ENCODE results near the gene CD52.
A peak's percentile ranks its signal among the peaks of the same experiment; 100 is the strongest.
"Not testable (repeated sequence)": the region's sequence is repeated elsewhere in the genome, so short reads cannot be mapped to it uniquely, and the experiment has no call there.

Gene CD52

DNA sequence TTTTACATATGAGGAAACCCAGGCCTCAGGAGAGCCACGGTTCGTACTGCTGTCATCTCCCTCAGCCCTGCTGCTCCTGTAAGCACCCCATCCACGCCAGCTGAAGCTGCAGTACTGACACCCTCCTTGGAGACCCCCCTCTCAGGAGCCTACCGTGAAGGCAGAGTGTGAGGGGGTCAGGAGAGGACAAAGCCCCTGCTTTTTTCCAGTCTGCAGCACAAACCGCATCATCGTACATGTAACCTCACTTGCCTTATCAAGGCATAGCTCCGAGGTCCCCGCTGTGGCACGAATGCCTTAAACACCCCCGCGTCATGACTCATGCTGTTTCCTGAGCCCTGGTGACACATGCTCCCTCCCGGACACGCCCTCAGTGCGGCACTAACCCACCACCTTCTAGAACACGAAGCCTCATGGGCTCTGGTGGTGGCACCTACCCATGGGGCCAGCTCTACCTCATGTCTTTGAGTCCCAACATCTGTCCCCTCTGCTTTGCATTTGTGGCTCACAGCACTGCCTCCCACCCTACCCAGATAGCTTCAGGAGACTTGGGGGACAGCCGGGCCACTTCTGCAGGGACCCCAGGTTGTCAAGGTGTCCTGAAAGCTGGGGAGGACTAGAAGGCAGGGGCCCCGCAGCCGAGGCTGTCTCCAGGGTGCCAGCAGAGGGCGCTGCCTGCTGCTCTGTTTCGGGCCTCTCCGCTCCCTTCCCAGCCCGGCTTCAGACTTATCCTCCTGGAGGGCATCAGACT, 33.0 kb upstream of the CD52 start:
- peak; percentile 91 for DNase-seq

DNA sequence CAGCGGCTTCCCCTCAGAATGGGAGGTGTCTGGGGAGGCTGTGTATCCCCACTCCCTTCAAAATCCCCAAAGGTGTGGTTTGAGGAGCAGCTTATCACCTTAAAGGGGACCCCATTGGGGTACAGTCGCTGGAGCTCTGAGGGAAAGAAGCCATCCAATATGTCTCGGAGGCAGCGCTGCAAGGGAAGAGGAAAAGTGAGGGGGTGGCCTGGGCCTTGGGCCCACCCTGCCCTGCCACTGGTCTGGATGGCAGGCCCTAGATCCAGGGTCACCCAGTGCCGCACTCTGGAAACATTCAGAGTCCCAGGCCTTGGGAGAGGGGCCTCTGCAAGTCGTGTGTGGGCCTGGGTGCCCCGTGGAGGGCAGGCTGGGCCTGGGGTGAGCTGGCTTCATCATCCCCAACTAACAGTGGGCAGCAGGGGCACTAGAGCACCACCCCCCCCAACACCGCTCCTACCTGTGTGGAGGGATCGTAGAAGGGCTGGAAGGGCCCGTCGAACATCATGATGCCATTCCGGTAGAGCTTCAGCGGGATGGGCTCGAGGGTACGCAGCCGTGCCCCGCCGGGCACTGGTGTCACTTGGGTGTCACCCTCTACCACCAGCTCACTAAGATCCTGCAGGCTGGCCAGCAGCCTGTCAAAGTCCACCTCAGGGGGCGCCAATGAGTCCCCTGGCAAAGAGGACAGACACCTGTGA, 32.2 kb upstream of the CD52 start:
- peak; percentile 54 to 59 for DNase-seq

DNA sequence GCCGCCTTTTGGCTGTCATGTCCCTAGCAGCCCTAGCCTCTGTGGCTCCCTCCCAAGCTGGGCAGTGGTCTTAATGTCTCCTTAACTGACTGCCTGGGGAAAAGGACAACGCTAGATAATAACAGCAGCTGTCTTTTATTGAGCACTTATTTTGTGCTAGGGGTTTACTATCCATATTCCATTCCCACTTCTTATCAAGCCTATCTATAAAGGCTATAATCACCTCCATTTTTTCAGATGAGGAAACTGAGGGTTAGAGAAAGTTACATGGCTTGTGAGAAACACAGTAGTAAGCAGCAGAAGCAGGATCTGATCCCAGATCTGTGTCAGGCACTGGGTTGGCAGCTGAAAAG, 31.7 kb upstream of the CD52 start:
- no peak for DNase-seq

DNA sequence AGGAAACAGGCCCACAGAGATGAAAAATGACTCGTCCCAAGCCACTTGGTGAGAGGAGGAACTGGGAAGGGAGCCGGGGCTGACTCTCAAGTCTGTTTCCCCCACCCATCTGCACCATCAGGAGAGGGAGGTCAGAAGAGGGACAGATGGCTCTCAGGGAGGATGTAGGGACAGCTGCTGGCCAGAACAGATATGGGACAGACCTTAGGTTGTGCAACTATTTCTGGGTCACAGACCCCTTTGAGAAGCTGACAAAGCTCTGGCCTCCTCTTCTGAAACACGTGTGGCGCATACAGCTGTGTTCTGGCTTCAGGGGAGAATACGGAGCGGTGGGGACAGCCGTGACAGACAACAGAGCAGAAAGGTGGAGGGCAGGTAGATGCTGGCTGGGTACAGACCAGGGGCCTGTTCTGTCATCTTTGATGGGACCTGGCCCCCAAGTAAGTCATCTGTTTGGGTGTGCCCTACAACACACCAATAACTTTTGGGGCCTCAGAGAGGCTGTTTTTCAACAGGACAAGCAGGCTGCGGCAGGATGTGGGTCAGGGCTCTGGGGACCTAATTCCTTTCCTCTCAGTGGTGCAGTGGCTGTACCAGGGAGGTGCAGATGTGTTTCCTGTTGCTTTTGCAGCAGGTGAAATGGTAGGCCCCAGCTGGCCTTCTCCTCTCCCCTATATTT, 30.6 kb upstream of the CD52 start:
- DNase-seq, result peak in 1 of 2 donors; percentile 48

DNA sequence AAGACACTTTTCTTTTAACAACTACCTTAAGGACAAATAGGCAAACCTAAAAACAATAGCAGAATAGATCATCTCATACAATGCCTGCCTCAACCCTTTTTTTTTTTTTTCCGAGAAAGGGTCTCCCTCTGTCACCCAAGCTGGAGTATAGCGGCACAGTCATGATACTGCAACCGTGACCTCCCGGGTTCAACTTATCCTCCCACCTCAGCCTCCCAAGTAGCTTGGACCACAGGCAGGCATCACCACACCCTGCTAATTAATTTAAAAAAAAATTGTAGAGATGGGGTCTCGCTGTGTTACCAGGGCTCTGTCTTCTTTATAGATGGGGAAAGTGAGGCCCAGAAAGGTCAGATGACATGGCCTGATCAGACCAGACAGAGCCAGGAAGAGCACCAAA, 29.9 kb upstream of the CD52 start:
- no peak for DNase-seq

DNA sequence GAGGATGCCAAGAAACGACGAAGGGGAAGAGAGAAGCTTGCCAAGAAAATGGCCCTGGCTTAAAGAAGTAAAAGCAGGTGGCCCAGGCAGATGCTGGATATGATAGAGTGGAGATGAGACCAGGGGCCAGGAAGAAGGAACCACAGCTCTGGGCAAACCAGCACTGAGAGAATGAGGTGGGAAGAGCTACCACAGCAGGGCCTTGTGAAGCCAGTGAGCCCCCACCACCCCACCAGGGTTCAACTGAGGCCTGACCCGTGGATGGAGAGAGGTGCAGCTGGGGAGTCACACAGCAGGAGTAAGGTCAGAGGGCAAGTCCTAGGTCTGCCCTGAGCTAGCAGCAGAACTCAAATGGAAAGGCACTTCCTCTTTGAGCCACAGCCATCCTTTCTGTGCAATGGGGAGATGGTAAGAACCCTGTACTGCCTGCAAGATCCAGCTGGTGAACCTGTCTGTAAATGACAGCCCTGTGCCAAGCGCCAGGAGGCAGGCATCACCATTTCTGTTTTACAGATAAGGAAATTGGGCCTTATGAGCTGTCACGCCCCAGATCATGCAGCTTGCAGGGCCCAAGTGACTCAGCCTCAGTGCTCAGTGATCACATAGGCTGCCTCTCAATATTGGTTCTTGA, 29.3 kb upstream of the CD52 start:
- peak; percentile 51 to 54 for DNase-seq

DNA sequence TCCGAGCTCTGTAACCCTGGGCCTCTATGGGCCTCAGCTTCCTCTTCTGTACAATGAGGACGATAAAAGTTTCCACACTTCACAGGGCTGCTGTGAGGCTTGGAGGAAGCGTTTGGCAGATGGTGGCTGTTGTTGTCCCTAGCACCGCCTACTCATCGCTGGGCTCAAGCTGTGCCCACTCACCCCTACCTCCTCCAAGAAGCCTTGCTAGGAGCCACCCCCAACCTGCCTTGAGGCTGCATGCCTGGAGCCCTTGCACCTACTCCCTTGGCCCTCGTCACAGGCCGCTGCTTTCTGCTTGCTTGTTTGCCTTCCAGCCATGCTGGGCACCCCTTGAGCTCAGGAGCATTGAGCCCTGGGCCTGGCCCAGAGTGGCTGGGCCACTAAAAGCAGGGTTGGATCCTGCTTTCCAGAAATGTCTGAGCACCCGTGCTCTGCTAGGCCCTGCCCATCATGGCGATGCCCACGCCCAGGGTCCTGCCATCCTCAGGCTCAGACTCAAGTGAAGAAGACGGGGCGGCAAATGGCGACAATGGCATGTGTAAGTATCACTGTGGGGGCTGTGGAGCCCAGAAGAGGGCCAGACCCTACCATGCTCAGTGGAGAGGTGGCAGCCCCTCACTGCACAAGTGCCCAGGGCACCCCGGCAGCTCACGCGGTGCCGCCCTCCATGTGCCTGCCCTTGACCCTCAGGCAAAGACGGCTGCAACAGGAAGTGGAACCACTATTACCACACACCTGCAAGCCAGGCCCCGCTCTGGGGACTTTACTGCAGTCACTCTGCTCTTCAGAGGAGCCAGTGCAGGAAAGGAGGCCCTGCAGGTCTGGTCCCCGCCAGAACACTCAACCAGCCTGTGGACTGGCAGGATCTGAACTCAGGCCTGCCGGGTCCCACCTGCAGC, 28.3 kb upstream of the CD52 start:
- DNase-seq, result no peak

DNA sequence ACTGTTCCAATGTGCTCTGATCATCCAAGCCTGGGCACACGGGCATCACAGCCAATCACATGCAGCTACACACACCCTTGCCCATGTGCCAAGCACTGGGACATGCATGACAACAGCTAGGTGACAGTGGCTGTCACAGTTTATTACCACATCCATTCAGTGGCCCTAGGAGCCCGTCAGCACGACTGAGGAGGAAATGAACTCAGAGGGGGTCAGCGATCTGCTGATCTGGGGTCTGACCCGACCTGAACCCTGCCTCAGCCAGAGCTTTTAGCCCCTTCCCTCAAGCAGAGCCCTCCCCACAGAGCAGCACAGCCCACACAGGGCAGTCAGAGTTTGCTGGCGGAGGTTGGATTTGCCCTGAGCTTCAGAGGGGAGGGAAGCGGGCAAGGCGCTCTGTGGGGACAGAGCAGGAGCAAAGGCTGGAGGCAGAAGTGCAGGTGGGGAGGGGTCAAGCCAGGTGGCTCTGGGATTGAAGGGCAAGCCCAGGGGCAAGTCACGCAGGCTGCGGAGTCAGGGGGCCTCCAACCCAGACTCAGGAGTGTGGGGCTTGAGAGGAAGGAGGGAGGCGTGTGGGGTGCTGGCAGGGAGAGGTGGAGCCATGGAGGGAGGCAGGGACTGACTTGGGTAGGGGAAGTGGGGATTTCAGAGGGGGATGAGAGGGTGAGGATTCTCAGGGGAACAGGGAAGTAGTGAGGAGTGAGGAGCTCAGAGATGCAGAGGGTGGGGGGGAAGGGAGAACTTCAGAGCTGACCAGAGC, 27.5 kb upstream of the CD52 start:
- DNase-seq, result no peak

DNA sequence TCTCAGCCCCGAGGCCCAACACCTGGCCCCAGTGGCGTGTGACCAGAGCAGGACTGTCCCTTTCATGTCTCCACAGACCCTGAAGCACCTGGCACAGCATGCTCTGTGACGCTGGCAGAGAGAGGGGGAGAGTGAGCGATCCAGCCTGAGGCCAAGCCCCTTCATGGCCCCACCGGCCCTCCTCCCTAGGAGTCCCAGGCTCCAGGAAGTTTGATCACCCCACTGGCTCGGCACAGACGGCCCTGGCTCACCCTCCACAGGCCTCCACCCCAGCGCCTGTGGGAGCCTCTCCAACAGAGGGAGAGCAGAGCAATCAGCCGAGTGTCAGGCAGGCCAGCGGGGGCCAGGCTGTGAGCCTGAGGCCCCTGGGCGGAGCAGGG, 26.9 kb upstream of the CD52 start:
- DNase-seq, result no peak

DNA sequence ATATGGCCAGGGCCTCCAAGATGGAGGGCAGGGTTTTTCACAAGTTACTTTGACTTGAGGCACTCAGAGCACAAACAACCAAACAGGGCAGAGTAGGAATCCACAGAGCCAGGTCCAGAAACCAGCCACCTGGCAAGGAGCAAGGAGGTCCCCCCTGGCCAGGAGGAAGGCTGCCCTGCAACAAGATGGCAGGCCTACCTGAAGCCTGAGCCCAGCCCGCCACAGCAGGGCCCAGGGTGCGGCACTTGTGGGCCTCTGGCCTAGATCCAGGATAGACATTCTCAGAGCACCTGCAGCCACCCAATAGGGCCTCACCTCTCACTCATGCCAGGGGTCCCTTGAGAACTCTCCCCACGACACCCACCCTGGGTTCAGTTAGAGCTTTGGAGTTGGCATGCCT, 26.3 kb upstream of the CD52 start:
- no peak for DNase-seq

DNA sequence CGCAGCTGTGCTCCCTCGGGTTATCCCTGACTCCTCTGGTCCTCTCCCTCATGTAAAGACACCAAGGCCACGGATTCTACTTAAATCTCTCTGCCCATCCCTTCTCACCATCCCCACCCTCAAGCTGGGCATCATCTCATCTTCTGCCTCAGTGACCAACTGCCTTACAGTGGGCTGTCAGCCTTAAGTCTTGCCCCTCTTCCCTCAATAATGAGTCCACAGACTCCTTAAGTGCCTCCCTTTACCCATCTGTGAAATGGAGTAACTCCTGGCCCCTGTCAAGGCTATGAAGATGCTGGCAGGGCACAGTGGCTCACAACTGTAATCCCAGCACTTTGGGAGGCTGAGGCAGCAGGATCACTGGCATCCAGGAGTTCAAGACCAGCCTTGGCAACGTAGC, 25.8 kb upstream of the CD52 start:
- DNase-seq, result no peak

DNA sequence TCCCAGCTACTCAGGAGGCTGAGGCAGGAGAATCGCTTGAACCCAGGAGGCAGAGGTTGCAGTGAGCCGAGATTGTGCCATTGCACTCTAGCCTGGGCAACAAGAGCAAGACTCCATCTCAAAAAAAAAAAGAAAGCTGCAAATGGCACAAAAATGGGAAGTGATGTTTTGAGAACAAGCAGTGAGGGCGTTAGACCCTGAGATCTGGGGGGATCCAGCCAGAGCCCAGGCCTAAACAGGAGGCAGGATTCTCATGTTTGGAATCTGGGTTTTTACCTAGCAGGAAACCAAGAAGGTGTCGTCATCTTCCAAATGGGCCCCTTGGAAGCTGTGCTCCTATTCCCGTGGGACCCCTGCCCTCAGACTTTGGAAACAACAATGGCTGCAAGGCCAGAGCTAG, 25.0 kb upstream of the CD52 start:
- DNase-seq, result not testable (repeated sequence)

DNA sequence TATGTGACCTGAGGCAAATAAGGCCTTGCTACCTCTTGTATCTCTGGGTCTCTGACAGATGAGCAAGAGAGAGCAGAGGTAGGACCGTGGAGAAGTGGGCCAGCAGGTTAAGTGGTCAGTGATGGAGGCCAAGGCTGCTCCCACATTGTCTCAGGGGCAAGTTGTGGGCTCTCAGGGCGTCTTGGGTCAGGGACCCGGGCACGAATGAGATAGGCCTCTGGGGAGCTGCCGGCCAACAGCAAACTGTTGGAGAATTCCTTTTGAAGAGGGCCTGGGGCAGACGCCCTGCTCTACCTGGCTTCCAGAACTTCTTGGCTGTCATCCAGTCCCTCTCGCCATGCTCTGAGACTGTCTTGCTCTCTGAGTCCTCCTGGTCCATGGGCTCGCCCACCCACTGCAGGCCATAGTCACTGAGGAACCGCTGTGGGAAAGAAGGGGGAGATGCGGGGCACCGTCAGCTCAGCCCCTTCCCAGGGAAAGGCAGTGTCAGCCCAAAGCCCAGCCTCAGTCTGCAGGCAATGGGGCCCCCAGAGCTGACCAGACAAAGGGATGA, 23.8 kb upstream of the CD52 start:
- no peak for DNase-seq

DNA sequence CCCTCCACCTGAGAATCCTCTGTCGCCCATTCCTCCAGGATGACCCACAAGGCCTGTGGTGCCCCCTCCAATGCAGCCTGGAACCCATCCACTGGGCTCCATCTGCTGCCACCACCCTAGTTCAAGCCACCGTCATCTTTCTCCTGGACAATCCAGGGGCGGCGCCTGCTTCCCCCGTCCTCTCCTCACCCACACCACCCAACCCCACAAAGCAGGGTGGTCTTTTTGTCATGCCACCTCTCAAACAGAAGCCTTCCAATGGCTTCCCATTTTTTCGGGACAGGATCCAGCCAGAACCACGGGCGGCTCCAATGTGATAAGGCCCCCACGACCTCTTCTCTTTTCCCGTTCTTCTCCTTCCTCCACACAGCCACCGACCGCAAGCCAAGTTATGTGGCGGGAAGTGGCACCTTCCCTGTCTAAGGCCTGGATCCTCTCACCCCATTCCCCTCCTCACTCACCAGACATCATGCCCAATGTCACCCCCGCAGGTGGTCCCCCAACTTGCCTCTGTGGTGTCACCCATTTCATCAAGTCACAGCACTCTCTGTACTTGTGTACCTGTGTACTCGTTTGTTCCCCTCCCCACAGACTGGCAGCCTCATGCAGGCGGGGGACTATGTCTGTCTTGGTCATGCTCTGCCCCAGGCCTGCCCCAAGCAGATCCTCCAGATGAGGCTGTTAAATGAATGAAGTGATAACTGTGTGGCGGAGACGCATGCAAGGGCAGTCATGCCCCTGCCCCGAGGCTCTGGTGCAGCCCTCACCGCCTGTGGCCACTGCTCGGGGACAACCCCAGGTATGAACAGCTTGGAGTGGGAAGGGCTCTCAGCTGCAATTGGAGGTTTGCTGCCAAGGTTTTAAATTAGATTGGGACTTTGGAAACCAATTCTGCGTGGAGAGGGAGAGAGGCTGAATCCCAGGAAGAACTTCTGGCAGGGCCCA, 22.3 kb upstream of the CD52 start:
- DNase-seq, result no peak

DNA sequence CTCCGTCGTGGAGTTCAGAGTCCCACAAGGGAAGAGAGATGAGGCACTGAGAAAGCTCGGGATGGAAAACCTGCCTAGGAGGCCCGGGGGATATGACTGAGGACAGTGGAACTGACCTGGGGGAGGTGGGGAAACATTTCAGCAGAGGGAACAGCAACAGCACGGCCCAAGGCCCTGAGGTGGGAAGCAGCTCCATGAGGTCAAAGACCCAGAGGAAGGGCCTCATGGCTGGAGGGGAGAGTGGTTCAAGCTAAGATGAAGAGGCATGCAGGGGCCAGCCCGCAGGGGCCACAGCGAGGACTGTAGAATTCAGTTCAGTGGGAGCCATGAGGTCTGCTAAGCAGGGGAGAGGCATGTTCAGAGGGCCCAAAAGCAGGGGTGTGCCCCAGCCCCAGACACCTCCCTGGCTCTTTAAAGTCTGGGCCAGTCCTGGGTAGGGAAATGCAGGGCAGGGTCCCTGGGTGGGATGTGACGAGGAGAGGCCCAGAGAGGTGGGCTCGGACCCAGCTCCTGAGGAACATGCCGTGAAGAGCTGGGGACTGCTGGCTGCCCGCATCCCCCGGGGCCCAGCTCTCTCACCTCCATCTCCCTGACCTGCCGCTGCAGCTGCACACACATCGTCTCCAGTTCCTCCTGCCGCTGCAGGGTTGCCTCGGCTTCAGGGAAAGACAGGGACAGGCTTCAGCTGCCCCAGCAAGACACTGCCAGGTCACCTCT, 21.3 kb upstream of the CD52 start:
- DNase-seq, result no peak

DNA sequence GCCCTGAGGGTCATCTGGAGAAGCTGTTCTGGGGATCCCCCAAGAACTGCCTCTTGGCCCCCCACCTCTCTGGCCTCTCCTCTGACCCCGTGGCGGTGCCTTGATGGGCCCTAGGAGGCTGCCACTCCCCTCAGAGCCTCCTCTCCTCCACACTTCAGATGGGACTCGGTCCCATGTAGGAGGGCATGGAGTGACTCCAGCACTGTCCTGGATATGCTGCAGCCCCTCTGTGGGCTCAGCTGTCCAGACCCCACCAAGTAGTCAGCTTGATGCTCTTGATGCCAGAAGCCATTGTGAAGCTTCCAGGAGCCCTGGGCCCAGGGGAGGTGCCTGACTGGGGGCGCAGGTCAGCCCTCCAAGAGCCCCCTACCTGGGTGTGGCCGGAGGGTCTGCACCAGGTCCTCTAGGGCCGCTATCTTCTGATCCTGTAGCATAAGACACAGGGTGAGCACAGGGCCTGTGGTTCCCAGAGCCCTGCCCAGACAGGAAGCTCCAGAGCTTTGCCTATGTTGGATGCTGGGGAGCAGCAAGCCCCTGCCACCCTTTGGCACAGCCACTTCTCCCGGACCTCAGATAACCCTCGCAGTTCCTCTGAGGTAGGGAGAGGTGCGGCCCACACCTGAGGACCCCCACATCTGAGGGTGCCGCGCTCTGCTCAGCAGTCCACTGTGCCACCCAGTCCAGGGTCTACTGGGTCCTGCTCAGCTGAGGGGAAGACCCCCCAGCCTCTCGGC, 20.5 kb upstream of the CD52 start:
- DNase-seq, result no peak

DNA sequence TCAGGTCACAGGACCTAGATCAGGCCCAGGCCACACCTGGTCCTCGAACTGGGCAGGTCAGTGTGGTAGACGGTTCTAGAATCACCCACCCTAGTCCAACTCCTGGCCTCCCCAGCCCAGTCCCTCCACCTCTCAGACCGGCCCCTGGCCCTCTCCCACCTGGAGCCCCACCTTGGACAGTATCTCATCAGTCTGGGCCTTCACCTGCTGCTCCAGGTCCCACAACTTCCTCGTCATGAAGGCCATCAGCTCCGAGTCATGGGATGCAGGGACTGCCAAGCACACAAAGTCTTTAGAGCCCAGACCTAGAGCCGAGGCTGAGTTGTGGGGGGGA, 20.0 kb upstream of the CD52 start:
- DNase-seq, result no peak

DNA sequence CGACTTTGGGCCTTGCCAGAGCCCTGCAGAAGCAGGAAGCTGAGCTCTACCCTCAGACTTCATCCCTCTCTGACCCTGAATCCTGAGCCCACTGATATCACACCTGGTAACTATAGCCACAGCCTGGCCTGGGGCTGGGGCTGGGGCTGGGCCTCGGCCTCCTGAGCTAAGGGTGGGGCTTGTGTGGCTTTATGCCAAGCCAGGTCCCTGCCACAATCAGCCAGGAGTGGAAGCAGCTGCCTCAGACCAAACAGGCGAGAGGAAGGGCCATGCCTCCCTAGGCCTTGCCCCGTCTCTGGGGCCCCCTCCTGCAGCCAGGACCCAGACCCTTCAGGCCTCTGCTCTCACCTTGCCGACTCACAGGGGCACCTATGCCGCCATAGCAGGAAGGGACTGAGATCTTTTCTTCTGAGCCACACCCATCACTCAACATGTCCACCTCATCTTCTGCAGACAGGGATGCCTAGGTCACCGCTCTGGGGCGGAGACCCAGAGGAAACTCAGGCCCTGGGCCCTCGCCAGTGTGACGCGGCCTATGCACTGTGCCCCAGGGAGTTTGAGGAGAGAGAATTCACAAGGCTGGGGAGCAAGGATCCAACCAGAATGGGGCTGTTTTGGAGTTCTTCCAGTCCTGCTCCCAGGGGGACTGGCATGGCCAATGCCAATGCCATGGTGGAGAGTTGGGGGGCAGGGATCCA, 17.0 kb upstream of the CD52 start:
- no peak for DNase-seq

Data from stimulated activated CD4-positive, alpha-beta T cell treated with anti-CD3 and anti-CD28 coated beads, Interleukin-2, amount 100 ng/mL, for 48 hours (primary cell).